Activated CD8-positive, alpha-beta memory T cell treated with anti-CD3 and anti-CD28 coated beads, Interleukin-2, amount 50 U/mL, for 24 hours (primary cell): ENCODE results near the gene C19orf53.
"Not testable (repeated sequence)": the region's sequence is repeated elsewhere in the genome, so short reads cannot be mapped to it uniquely, and the experiment has no call there.

Source experiments
- DNase-seq: peaks from one replicate; pipeline ENCODE4 v3.0.0-alpha.2; 2020; ENCODE audit errors: extremely low read depth

The C19orf53 gene

DNA sequence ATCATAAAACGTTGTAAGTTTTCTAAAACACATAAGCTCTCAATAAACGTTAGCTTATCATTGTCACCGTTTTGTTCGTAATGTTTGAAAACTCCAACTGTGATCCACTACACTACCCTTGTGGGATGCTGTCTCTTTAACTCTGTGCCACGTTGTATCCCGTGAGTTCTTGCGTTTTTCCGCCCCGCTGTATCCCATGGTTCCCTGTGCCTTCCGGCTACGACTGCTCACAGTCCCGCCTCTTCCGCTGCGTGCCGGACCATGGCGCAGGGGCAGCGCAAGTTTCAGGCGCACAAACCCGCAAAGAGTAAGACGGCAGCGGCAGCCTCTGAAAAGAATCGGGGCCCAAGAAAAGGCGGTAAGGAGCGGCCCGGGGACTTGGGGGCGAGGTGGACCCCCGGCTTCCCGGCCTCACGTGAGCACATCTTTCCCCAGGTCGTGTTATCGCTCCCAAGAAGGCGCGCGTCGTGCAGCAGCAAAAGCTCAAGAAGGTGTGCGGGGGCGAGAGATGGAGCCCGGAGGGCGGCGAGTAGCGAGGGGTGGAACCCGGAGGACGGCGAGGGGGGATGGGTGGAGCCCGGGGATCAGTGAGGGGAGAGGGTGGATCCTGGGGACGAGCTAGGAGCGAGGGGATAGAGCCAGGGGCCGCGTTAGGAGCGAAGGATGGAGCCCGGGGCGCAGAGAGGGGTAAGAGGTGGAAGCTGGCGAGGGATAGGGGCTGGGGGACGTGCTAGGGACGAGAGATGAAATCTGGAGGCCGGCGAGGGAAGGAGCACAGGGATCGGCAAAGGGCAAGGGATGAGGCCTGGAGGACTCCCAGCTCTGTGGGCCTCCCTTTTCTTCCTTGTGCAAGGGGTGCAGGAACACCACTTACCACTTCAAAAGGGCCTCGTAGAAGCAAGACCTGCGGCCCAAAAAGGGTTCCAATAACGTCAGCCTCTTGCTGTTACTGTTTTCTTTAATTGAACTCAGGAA lies at the start of gene C19orf53:
C19orf53 (plus strand) TSS at position 240 of the 975 bp plus-strand sequence; CDS start at position 262, 22 bp downstream.
- peak; percentile 74 for DNase-seq

- no peak for DNase-seq
Measured at GRCh38 chr19:13726323-13726722, 47.9 kb upstream of the C19orf53 start.

DNA sequence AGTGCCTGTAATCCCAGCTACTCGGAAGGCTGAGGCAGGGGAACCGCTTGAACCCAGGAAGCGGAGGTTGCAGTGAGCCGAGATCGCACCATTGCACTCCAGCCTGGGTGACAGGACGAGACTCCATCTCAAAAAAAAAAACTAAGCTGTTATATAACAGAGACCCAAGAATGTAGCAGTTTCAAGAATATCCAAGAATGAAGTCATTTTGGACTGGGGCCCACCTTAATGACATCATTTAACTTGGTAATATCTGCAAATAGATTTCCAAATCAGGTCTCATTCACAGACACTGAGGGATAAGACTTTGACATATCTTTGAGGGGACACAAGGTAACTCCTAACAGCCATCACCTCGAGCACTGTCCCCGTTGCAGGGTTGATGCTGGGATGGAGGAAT lies 46.5 kb upstream of the C19orf53 start:
- DNase-seq, result no peak

- no peak for DNase-seq
Measured at GRCh38 chr19:13729859-13730258, 44.4 kb upstream of the C19orf53 start.

DNA sequence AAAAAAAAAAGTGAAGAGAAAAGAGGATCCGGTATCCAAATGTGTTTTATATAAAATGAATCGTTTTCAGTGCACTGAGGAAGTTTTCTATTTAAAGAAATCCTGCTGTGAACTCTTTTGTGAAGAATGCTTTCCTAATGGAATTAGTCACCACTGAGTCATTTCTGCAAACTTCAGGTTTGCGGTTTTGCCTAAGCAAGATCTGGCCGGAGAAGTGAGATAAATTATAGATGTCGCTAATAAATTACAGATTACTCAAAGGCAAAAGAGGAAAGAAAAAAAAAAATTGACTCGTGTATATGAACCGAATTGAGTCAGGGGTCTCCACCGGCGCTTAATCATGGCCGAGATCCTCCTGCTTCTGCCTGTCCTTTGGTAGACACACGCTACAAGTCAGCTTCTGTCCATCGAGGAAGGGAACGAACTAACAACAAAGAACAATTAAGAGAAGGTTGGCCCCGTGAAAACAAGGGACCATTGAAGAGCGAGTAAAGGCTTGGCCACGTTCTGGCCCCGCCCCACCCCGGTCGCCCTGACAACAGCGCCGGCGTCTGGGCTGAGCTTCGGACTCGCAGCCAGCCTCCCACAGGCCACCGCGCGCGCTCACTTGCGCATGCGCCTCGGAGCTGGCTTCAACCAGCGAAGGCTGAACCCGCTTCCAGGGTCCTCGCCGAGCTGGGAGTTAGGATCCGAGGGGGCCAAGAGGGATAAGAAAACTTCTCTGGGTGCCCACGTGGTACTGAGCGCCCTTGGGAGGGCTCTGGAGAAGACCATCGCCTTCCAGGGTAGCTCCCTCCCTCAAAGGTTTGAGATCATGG lies 42.9 kb upstream of the C19orf53 start:
- DNase-seq, result peak; percentile 79

DNA sequence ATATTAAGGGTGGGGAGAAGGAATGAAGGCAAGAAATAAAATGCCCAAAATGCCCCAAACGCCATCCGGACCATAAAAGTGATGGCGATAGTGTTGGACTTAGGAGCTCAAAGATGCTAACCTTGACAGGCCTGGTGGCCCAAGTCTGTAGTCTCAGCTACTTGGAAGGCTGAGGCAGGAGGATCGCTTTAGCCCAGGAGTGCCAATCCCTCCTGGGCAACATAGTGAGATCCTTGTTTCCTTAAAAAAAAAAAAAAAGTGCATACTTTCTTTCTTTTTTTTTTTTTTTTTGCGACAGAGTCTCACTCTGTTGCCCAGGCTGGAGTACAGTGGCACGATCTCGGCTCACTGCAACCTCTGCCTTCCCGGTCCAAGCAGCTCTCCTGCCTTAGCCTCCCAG lies 41.9 kb upstream of the C19orf53 start:
- no peak for DNase-seq

DNA sequence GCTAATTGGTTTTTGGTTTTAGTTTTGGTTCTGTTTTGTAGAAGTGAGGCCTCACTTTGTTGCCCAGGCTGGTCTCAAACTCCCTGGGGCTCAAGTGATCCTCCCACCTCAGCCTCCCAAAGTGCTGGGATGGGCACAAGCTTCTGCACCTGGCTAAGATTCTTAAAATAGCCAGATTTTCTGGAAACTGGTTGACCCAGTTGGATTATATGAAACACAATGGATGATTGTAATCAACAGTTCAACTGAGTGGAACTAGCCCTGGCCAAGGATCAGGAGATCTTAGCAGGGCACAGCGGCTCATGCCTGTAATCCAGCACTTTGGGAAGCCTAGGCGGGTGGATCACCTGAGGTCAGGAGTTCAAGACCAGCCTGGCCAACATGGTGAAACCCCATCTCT lies 39.5 kb upstream of the C19orf53 start:
- DNase-seq, result no peak

- no peak for DNase-seq
Measured at GRCh38 chr19:13738073-13738472, 36.2 kb upstream of the C19orf53 start.

GRCh38 chr19:13741893-13742292 lies 32.4 kb upstream of the C19orf53 start:
- DNase-seq, result no peak

GRCh38 chr19:13742756-13743155 lies 31.5 kb upstream of the C19orf53 start:
- DNase-seq, result no peak

DNA sequence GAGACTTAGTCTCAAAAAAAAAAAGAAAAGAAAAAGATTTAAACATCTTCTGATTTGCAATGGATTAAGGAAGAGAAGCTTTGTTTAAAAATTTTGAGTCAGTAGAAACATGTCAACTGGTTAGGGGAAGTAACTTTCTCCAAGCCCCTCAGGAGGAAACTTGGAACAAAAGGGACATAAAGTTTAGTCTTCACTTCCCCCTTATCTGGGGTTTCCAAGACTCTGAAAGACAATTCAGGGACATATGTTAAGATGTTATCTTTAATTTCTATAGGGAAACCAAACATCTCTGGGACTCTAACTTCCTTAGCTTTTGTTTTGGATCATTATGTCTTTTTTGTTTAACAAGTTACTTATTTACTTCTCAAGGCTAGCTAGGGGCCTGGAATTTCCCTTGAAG lies 30.1 kb upstream of the C19orf53 start:
- DNase-seq, result no peak

DNA sequence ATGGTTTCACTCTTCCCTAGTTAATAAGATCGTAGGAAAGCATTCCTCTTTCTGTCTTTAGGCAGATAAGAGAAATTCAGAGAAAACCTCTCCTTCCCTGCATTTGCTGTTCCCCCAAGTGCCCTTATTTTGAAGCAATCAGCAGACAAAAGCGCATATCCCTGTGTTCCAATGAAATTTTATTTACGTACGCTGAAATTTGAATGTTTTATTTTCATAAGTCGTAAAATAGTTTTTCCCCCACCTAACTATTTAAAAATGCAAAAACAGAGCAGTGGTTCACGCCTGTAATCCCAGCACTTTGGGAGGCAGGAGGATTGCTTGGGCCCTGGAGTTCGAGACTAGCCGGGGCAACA lies 27.2 kb upstream of the C19orf53 start:
- no peak for DNase-seq

DNA sequence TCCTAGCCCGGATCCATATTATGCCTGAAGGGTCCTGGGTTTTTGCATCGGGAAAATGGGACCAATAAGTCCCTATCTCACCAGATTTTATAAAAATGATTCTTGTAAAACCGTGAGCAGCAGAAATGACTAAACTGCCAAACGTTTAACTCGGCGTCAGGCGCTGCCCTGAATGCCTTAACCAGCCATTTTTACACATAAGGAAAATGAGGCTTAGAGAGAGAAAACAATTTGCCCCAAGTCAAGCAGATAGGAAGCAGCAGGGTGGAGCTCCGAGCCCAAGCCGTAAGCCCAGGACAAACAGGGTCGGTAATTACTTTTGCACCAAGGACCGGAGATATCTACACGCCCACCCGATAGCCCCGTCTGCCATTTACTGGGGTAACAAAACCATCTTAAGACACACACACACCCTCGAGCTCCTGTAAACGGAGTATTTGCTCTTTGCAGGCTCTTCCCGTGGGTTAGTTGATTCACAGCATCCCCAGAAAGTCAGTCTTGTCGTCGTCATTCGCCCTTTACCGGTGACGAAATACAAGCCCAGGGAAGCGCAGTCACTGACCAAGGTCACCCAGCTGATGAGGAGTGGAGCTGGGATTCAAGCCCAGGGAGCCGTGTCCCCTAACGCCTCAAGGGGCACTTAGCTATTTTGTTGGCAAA lies 26.0 kb upstream of the C19orf53 start:
- no peak for DNase-seq

GRCh38 chr19:13751436-13751835 lies 22.8 kb upstream of the C19orf53 start:
- no peak for DNase-seq

- not testable (repeated sequence) for DNase-seq
Measured at GRCh38 chr19:13753622-13754021, 20.6 kb upstream of the C19orf53 start.

- DNase-seq, result no peak
Measured at GRCh38 chr19:13756210-13756609, 18.0 kb upstream of the C19orf53 start.

GRCh38 chr19:13757805-13758772 lies 16.2 kb upstream of the C19orf53 start:
- no peak for DNase-seq

DNA sequence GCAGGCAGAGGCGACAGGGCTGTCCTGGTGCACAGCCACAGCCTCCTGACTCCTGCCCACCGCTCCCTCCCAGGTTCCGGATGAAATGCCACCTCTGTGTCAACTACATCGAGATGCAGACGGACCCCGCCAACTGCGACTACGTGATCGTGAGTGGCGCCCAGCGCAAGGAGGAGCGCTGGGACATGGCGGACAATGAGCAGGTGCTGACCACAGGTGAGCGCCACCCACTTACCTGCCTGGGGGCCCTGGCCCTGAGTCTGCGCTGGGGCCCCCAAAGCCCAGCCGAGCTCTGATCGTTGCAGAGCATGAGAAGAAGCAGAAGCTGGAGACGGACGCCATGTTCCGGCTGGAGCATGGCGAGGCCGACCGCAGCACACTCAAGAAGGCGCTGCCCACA lies 15.5 kb upstream of the C19orf53 start:
- no peak for DNase-seq

- DNase-seq, result no peak
Measured at GRCh38 chr19:13761423-13761822, 12.8 kb upstream of the C19orf53 start.

DNA sequence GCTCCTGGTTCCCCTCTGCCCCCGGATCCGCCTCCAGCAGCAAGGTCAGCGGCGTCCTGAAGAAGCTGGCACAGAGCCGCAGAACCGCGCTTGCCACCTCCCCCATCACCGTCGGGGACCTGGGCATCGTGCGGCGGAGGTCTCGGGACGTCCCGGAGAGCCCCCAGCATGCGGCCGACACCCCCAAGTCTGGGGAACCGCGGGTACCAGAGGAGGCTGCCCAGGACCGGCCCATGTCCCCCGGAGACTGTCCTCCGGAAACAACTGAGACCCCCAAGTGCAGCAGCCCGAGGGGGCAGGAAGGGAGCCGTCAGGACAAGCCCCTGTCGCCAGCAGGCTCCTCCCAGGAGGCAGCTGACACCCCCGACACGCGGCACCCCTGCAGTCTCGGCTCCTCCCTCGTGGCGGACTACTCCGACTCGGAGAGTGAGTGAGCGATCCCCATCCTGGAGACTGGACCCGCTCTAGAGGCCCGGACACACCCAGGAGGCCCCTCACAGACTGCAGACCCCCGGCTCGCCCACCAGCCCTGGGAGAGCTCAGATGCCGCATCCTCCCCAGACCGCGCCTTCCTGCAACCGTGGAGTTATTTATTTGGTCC lies 11.5 kb upstream of the C19orf53 start:
- DNase-seq, result no peak

DNA sequence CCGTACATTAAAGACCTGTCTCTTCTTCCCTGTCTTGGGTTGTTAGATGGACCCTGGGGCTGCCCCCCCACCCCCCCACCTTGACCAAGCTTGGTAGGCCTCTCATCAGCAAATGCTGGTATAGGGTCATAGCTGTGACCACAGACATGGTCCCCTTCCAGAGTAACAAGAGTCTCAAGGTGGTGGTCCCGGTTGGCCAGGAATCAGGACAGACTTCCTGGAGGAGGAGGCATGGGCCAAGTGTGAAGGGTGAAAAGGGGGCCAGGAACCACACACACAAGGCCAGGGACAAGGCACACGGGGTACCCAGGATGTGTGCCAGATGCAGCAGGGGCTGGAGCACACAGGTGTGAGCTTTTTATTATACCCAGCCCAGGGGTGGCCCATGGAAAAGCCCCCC lies 11.0 kb upstream of the C19orf53 start:
- DNase-seq, result no peak
